NCI-H2196 (cell line): ENCODE measurements around the gene MYMX.

Experiments
- DNase-seq: peaks from one replicate; lab custom pipeline; 2025; ENCODE audit not compliant: unreplicated experiment; lab: John Stamatoyannopoulos, UW

MYMX gene

DNA sequence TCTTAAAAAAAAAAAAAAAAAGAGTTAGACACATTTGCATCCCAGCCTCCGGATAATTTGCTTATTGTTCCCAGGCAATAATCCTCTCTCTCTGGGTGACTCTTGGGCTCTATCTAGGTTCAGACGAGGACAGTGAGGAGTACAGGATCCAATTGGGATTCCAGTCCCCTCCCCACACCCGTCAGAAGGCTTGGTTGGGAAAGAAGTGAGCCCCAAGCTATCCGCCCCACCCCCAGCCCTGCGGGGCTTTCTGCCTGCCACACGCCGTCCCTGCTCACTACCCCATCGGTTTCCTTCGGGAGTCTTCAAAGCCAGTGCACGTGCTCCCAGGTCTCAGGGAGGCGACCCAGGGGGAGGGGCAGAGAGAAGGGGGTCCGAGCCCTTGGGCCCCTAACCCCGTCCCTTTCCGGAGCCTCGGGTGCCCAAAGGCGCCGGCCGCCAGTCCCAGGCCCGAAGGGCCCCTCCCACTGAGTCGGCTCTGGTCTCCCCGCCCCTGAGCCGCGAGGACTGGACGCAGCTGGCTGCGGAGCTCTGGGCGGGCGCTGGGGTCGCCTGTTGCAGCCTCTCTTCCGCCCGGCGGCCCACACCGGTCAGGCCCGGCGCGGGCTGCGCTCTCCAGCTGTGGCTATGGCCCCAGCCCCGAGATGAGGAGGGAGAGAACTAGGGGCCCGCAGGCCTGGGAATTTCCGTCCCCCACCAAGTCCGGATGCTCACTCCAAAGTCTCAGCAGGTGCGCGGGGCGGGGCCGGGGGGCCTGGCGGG, 2.5 kb downstream of the MYMX start:
- peak; percentile 56 for DNase-seq

GRCh38 chr6:44219815-44220784, 3.4 kb downstream of the MYMX start:
- DNase-seq: no peak

- no peak for DNase-seq
Measured at GRCh38 chr6:44220913-44221290, 4.2 kb downstream of the MYMX start.

- peak; percentile 90 for DNase-seq
Measured at GRCh38 chr6:44221291-44221960, 4.7 kb downstream of the MYMX start.

- no peak for DNase-seq
Measured at GRCh38 chr6:44221961-44222335, 5.2 kb downstream of the MYMX start.

DNA sequence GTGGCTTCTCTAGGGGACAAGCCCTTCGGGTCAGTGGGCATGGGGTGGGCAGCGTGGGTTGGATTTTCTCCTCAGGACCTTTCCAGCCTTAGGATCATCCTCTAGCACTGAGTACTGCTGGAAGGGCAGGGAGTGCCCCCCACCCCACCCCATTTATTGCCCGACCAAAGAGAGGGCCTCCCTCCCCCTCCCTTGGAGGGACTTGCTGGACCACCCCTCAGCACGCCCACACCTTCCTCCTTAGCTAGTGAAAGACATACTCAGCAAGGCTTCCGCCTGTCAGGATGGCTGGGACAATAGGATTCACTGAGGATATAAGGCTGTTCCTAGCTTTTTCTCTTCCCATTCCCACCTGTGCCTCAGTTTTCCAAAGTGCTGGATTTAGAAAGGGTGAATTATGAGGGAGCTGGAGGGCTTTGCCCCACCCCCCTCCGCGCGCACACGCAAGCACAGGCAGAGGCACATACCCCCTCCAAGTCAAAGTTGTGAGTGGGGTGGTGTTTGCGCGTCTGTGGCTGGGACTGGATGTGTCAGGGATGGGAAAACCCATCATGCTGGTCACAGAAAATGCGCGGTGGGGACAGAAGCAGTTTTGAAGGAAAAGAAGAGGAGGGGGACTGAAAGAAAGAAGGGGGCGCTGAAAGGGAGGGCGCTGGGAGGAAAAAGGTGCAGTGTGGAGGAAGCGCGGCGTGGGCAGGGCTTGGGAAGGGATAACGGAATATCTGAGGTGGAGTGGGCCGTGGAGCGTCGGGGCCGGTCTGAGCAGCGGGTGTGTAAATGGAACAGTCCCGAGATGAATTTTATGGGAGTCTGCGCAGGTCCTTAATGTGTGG, 6.0 kb downstream of the MYMX start:
- DNase-seq: no peak

DNA sequence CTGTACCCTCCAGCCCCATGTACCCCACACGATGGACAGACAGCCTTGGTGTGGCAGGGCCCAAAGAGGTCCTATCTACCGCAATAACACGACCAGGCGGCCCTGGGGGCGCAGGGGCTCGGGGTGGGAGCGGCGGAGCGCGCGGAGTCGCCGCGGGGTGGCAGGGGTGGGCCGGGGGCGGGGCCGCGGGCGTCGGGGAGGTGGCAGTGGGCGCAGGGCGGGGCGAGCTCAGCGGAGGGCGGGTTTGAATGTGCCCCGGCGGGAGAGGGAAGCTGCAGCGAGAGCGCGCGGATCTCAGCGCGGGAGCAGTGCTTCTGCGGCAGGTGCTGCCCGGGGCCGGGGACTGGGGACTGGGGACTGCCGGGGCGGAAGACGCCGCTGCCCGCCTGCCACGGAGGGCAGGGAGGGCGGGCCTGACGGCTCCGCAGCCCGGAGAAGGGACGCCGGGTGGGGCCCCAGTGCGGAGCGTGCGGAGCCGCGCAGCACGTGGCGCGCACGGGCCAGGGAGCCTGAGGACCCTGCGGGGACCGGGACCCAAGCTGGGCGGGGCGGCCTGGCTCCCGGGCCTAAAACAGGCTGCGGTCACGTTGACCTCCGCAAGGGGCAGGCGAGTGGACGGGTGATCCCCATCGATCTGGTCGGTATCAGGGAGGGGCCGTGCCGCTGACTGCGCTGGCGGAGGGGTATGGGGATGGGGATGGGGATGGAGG, 6.7 kb downstream of the MYMX start, which contains the start of gene SLC29A1:
Gene SLC29A1 (plus strand): TSS at position 277 of the 710 bp plus-strand sequence. CDS start 3,719 bp downstream, outside the sequence.
- peak; percentile 71 for DNase-seq

DNA sequence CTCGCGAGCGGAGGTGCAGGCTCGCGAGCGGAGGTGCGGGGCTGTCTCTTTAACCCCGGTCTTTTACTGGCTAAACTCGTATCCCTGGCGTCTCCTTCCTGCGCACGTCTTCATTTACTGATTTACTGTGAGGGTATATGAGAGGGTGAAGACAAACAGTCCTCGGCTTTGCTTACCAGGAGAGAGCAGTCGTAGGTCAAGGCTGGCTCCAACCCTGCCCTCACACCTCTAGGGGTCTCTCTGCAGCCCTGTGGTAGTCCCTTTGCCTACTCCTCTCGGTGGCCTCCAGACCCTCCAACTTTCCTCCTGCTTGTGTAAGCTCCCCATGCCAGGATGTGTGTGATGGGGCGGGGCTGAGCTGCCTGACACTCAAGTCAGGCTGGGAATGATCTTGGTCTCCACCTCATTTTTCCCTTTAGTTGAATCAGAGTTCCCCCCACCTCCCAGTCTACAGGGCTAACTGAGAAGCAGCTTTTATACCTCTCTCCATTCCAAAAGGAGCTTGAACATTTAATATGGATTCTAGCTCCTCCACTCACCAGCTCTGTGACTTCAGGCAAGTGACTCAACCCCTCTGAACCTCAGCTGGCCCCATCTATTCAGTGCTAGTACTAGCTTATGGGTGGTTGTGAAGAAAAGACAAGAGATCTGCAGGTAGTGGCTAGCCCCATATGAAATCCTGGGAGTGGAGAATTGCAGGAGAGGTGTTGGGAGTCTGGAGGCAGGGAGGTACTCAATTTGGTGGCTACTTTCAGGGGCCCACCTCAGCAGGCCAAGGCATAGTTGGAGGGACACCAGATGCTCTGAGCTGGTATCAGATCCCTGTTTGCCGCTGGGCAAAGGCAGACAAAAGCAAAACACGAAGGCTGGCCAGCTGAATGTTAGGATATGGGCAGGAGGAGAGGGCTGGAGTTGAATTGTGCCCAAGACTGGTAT, 7.6 kb downstream of the MYMX start:
- no peak for DNase-seq

DNA sequence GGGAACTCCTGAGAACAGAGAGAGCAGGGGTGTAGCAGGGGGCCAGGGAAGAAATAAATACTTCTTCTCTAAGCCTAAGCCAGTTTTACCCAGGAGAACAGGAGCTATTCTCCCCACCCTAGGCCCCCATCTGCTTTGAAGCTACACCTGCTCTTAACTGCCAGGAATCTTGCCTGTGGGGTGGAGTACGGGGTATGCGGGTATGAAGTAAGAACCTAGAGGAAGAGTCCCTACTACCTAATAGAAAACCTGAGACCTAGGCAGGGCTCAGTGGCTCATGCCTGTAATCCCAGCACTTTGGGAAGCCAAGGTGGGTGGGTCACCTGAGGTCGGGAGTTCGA, 8.2 kb downstream of the MYMX start:
- no peak for DNase-seq

DNA sequence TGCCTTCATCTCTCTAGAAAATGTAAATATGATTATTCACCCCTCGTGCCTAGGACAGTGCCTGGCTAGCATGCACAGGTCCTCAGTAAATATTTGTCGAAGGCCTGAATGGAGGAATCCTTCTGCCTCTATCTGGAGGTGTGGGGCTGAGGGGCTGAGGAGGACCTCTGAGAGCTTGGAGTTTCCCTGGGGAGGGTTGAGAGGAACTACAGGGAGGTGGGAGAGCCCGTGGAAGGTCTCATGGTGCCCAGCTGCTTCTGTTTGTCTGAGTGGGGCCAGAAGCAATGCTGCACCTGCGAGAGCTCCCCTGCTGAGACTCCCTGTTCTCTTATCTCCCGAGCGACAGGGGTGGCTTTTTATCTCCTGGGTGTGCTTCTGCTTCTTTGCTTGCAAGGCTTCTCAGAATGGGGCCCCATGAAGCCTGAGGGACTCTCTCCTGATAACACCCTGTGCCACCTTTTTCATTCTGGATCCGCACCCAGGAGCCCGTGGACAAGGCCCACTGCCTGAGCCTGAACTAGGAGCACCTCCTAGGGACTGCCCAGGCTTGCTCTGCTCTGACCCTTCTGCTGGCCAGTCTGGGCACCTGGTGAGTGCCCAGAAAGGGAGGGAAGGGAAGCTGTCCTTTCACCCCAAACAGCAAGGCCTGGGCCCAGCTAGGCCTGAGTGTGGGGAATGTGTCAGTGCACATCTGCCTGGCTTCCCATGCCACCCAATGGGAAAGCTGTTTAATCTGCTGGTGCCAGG, 9.0 kb downstream of the MYMX start:
- DNase-seq: no peak

GRCh38 chr6:44226368-44227147, 9.8 kb downstream of the MYMX start:
- no peak for DNase-seq

DNA sequence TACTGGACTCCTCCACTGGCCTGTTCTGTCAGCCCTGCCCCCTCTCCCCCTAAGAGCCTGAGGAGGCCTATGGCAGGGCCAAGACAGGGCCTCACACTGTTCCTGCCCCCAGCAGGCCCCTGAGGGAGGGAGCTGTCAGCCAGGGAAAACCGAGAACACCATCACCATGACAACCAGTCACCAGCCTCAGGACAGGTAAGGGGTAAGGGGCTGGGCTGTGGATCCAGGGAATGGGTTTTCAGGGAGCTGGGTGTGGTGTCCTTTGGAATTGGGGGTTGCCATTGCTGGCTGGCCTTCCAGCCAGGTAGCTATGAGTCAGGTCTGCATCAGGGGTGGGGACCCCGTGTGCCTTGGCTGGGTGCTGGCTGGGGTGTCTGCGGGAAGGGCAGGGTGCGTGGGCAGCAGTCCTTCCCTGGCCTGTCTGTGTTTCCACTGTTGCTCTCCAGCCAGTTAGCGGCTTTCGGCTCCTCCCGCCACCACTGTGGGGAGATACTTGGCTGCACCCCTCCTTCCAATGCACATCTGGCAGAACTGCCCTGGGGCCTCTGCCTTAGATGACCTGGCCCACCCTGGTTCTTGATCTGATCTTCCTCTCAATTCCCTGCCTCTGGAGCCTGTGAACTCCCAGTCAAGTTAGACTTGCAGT, 10.5 kb downstream of the MYMX start:
- DNase-seq: no peak

- no peak for DNase-seq
Measured at GRCh38 chr6:44228031-44228430, 11.3 kb downstream of the MYMX start.

DNA sequence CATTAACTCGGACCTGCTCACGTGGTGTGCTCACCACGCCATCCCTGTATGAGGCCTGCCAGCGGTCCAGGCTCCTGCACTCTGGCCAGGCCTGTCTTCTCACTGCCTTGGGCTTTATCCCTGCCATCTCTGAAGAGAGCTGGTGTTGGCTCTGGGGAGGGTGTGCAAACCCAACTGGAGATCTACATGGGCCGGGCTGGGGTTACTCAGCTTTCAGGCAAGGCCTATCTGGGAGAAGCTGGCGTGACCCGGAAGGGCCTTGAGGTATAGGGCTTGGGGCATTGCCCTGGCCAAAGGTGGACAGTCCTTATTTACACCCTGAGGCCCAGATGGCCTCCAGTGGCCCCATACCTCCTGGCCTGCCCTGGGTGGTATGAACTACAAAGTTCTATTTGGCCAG, 11.7 kb downstream of the MYMX start:
- no peak for DNase-seq

- no peak for DNase-seq
Measured at GRCh38 chr6:44228836-44229235, 12.1 kb downstream of the MYMX start.

- no peak for DNase-seq
Measured at GRCh38 chr6:44229376-44230033, 12.8 kb downstream of the MYMX start.
